K562 (cell line): Measurements from ENCODE around the gene ADNP. TPM values are rescaled to one million over a fixed set of nuclear protein-coding genes. Genes with fewer than 3 reads are reported as not detected.

Experiments used
- BCLAF1 ChIP-seq, 2 experiments: fragments of 450-650 bp in 1 of 2; IDR thresholded peaks; 2 replicates each; pipeline ENCODE4 v1.6.1; 2011 to 2017; ENCODE audit warnings: low read depth in 2 of 2, antibody characterized with exemption in 1 of 2, borderline replicate concordance in 1 of 2, low read length in 1 of 2, mild to moderate bottlenecking in 1 of 2, mixed read lengths in 1 of 2; ENCODE audit not compliant: control insufficient read depth in 1 of 2
- CCNT2 ChIP-seq: IDR thresholded peaks from 2 replicates; pipeline ENCODE4 v1.6.1; 2011; ENCODE audit warnings: borderline replicate concordance, low read depth, mild to moderate bottlenecking, moderate library complexity, mixed read lengths, low read length; ENCODE audit not compliant: insufficient read length; ENCODE audit errors: extremely low read depth
- ETV6 ChIP-seq, 3 experiments: fragments of 150-350 bp in 1 of 3; sonication (generic) in 1 of 3; formaldehyde crosslinking in 1 of 3; IDR thresholded peaks; 2 replicates each; pipeline versions ENCODE4 v1.6.1 to v1.8.0; 2014 to 2022; ENCODE audit warnings: borderline replicate concordance in 2 of 3, low read depth in 2 of 3, antibody characterized with exemption in 1 of 3, low read length in 1 of 3, mild to moderate bottlenecking in 1 of 3, missing genetic modification reagents in 1 of 3
- HMGXB4 ChIP-seq: sonication (generic); formaldehyde crosslinking; IDR thresholded peaks from 2 replicates; pipeline ENCODE4 v1.8.1; 2023; ENCODE audit warnings: mild to moderate bottlenecking, missing genetic modification reagents
- NCOA6 ChIP-seq: fragments of 450-650 bp; IDR thresholded peaks from 2 replicates; pipeline ENCODE4 v1.6.1; 2017; ENCODE audit warnings: mild to moderate bottlenecking
- TAF7 ChIP-seq: fragments of 450-650 bp; IDR thresholded peaks from 2 replicates; pipeline ENCODE4 v1.6.1; 2016; ENCODE audit warnings: missing genetic modification characterization, missing compliant biosample characterization
- ZNF407 ChIP-seq: fragments of 450-650 bp; IDR thresholded peaks from 2 replicates; pipeline ENCODE4 v1.6.1; 2016; ENCODE audit warnings: low read depth
- ZNF695 ChIP-seq: fragments of 450-650 bp; formaldehyde crosslinking; IDR thresholded peaks from 2 replicates; pipeline ENCODE4 v1.4.0; 2020; ENCODE audit warnings: mild to moderate bottlenecking, moderate library complexity
- ZNF740 ChIP-seq, 3 experiments: fragments of 200-800 bp in 1 of 3; sonication (Bioruptor generic) in 1 of 3; sonication (generic) in 1 of 3; formaldehyde crosslinking in 1 of 3; IDR thresholded peaks; 2 replicates each; pipeline versions ENCODE4 v1.6.1 to v1.8.0; 2016 to 2022; ENCODE audit warnings: mild to moderate bottlenecking in 2 of 3, missing compliant biosample characterization in 2 of 3, missing genetic modification characterization in 2 of 3, missing genetic modification reagents in 1 of 3
- ZNF780A ChIP-seq: fragments of 250-450 bp; sonication (Bioruptor Pico); IDR thresholded peaks from 2 replicates; pipeline ENCODE4 v1.5.0; 2021; ENCODE audit warnings: mild to moderate bottlenecking
- polyA plus RNA-seq, 8 experiments: library from polyadenylated mRNA; depleted of rRNA in 4 of 8; stranded (reverse) in 5 of 8; unstranded in 3 of 8; fragments of >200 nt; fragmentation: Nextera tagmentation in 2 of 8; fragmentation: Illumina TruSeq in 1 of 8; extraction: Ambion mirVana in 2 of 8; extraction: Trizol in 1 of 8; gene quantifications; 2 replicates each; pipeline versions ENCODE4 v1.2.1 to v1.2.3, GENCODE V29; 2011 to 2014; ENCODE audit warnings: inconsistent platforms in 1 of 8, missing spikeins in 1 of 8
- total RNA-seq, 7 experiments: library from RNA; depleted of rRNA in 6 of 7; stranded (reverse); fragments of >200 nt in 6 of 7; fragmentation: Illumina TruSeq in 2 of 7; extraction: Trizol in 2 of 7; gene quantifications; 2 replicates each; pipeline versions ENCODE4 v1.2.1 to v1.2.3, GENCODE V29; 2011 to 2021; ENCODE audit warnings: low replicate concordance in 1 of 7

ADNP gene
- total and polyA plus RNA-seq, 9 of the 15 experiments (the other 6 are each of a cell fraction or from before 2014, with no cell fraction given): 17.8 to 59.9 (median 25.3) TPM

- TF ChIP-seq HMGXB4 (CRISPR knock-in tag): peak; percentile 96
- no peak for TF ChIP-seq NCOA6
- TF ChIP-seq BCLAF1 (IDR thresholded peaks at IDR 0.05; ENCODE audit: borderline replicate concordance in 1 of 2, control insufficient read depth in 1 of 2, low read depth in 2 of 2, low read length in 1 of 2): no peak
- TF ChIP-seq ZNF780A: no peak
- TF ChIP-seq ZNF407: no peak
- peak; percentile 99 for TF ChIP-seq ZNF740 (CRISPR knock-in tag; IDR thresholded peaks at IDR 0.05)
- peak in 1 of 2 experiments; percentile 100; a peak in 2 of 4 replicates for TF ChIP-seq ZNF740 (tag; IDR thresholded peaks at IDR 0.05)
- TF ChIP-seq ETV6 (IDR thresholded peaks at IDR 0.05; ENCODE audit: borderline replicate concordance in 1 of 2, low read depth in 2 of 2, low read length in 1 of 2): no peak; a peak in 1 of 4 replicates
- no peak for TF ChIP-seq ETV6 (CRISPR knock-in tag; IDR thresholded peaks at IDR 0.05; ENCODE audit: borderline replicate concordance)
- peak; percentile 99 for TF ChIP-seq CCNT2
- peak; percentile 76; the same call in 1 of the 2 replicates for TF ChIP-seq TAF7
- TF ChIP-seq ZNF695 (CRISPR knock-in tag): no peak
Measured at GRCh38 chr20:50931306-50932015, at the start of gene ADNP (continued).
